ENCODE results near the gene WEE1.
A peak's percentile ranks its signal among the peaks of the same experiment; 100 is the strongest.

The WEE1 gene

GRCh38 chr11:9613830-9614762, 40.6 kb downstream of the WEE1 start:
- POLR2A ChIA-PET, result interaction anchor here (0.6 to 2.2 kb wide), 8 partner anchors 24 to 1137 kb away, joined by 3 to 17 read pairs (median 5); partner anchors contain the start of genes ADM, CTR9, IPO7 and SWAP70
- TF ChIP-seq ZNF114 (tag by site-specific recombination; IDR thresholded peaks at IDR 0.05) (no peak), ZNF10 (tag by site-specific recombination; IDR thresholded peaks at IDR 0.05) (no peak), ZNF610 (tag by site-specific recombination; IDR thresholded peaks at IDR 0.05; ENCODE audit: borderline replicate concordance) (peak; percentile 88), ZNF561 (tag by site-specific recombination; IDR thresholded peaks at IDR 0.05; ENCODE audit: borderline replicate concordance) (peak; percentile 61; the same call in 1 of the 2 replicates), ZNF660 (tag by site-specific recombination; IDR thresholded peaks at IDR 0.05) (peak; percentile 55), ZNF221 (tag by site-specific recombination; IDR thresholded peaks at IDR 0.05; ENCODE audit: borderline replicate concordance) (no peak), GLI4 (tag by site-specific recombination; IDR thresholded peaks at IDR 0.05) (no peak), ZNF585B (tag by site-specific recombination; IDR thresholded peaks at IDR 0.05) (no peak), ZNF629 (tag by site-specific recombination; IDR thresholded peaks at IDR 0.05) (peak; percentile 35; the same call in 1 of the 2 replicates), ZNF560 (tag by site-specific recombination; IDR thresholded peaks at IDR 0.05; ENCODE audit: borderline replicate concordance) (no peak), ZFP3 (tag by site-specific recombination; IDR thresholded peaks at IDR 0.05; ENCODE audit: low read depth) (0 out of 2 replicates have a peak, but pooled peaks have one; percentile 27), ZBTB1 (tag by site-specific recombination; IDR thresholded peaks at IDR 0.05) (no peak), KLF9 (tag by site-specific recombination; IDR thresholded peaks at IDR 0.05; ENCODE audit: low read depth) (peak; percentile 67; the same call in 1 of the 2 replicates), YY1 (tag by site-specific recombination; IDR thresholded peaks at IDR 0.05) (no peak), OSR2 (tag by site-specific recombination; IDR thresholded peaks at IDR 0.05) (peak; percentile 21; the same call in 1 of the 2 replicates), ZXDB (tag by site-specific recombination; IDR thresholded peaks at IDR 0.05) (peak; percentile 82), ZNF239 (tag by site-specific recombination; IDR thresholded peaks at IDR 0.05) (peak; percentile 99), ZFHX2 (tag by site-specific recombination; conservative IDR thresholded peaks at IDR 0.05) (peak; percentile 91), ZBTB10 (tag by site-specific recombination; IDR thresholded peaks at IDR 0.05) (peak; percentile 91), ZSCAN30 (tag by site-specific recombination; IDR thresholded peaks at IDR 0.05) (peak; percentile 80; the same call in 1 of the 2 replicates), KLF8 (tag by site-specific recombination; IDR thresholded peaks at IDR 0.05) (peak; percentile 80; the same call in 1 of the 2 replicates)
- TF ChIP-seq, protein P1, sequence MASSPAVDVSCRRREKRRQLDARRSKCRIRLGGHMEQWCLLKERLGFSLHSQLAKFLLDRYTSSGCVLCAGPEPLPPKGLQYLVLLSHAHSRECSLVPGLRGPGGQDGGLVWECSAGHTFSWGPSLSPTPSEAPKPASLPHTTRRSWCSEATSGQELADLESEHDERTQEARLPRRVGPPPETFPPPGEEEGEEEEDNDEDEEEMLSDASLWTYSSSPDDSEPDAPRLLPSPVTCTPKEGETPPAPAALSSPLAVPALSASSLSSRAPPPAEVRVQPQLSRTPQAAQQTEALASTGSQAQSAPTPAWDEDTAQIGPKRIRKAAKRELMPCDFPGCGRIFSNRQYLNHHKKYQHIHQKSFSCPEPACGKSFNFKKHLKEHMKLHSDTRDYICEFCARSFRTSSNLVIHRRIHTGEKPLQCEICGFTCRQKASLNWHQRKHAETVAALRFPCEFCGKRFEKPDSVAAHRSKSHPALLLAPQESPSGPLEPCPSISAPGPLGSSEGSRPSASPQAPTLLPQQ (tag by site-specific recombination; IDR thresholded peaks at IDR 0.05), result peak; percentile 76
- TF ChIP-seq, protein P2, sequence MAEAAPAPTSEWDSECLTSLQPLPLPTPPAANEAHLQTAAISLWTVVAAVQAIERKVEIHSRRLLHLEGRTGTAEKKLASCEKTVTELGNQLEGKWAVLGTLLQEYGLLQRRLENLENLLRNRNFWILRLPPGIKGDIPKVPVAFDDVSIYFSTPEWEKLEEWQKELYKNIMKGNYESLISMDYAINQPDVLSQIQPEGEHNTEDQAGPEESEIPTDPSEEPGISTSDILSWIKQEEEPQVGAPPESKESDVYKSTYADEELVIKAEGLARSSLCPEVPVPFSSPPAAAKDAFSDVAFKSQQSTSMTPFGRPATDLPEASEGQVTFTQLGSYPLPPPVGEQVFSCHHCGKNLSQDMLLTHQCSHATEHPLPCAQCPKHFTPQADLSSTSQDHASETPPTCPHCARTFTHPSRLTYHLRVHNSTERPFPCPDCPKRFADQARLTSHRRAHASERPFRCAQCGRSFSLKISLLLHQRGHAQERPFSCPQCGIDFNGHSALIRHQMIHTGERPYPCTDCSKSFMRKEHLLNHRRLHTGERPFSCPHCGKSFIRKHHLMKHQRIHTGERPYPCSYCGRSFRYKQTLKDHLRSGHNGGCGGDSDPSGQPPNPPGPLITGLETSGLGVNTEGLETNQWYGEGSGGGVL (tag by site-specific recombination; IDR thresholded peaks at IDR 0.05), result peak; percentile 48; the same call in 1 of the 2 replicates
- TF ChIP-seq, protein P3, sequence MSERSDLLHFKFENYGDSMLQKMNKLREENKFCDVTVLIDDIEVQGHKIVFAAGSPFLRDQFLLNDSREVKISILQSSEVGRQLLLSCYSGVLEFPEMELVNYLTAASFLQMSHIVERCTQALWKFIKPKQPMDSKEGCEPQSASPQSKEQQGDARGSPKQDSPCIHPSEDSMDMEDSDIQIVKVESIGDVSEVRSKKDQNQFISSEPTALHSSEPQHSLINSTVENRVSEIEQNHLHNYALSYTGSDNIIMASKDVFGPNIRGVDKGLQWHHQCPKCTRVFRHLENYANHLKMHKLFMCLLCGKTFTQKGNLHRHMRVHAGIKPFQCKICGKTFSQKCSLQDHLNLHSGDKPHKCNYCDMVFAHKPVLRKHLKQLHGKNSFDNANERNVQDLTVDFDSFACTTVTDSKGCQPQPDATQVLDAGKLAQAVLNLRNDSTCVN (tag by site-specific recombination; optimal IDR thresholded peaks at IDR 0.05), result peak; percentile 97
- TF ChIP-seq, protein P4, sequence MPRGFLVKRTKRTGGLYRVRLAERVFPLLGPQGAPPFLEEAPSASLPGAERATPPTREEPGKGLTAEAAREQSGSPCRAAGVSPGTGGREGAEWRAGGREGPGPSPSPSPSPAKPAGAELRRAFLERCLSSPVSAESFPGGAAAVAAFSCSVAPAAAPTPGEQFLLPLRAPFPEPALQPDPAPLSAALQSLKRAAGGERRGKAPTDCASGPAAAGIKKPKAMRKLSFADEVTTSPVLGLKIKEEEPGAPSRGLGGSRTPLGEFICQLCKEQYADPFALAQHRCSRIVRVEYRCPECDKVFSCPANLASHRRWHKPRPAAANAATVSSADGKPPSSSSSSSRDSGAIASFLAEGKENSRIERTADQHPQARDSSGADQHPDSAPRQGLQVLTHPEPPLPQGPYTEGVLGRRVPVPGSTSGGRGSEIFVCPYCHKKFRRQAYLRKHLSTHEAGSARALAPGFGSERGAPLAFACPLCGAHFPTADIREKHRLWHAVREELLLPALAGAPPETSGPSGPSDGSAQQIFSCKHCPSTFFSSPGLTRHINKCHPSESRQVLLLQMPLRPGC (tag by site-specific recombination; IDR thresholded peaks at IDR 0.05), result 0 out of 2 replicates have a peak, but pooled peaks have one; percentile 29
- TF ChIP-seq, protein P5, sequence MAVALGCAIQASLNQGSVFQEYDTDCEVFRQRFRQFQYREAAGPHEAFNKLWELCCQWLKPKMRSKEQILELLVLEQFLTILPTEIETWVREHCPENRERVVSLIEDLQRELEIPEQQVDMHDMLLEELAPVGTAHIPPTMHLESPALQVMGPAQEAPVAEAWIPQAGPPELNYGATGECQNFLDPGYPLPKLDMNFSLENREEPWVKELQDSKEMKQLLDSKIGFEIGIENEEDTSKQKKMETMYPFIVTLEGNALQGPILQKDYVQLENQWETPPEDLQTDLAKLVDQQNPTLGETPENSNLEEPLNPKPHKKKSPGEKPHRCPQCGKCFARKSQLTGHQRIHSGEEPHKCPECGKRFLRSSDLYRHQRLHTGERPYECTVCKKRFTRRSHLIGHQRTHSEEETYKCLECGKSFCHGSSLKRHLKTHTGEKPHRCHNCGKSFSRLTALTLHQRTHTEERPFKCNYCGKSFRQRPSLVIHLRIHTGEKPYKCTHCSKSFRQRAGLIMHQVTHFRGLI (tag by site-specific recombination; IDR thresholded peaks at IDR 0.05), result peak; percentile 91

More at GRCh38 chr11:9613830-9614762, 40.6 kb downstream of the WEE1 start:
- Histone ChIP-seq H3K4me1 (ENCODE audit: control insufficient read depth, insufficient read depth, low read length) (no peaks in the 10 kb centered on the region), H3K36me3 (ENCODE audit: control insufficient read depth in 2 of 2, insufficient read depth in 1 of 2, low read length in 2 of 2) (no peaks in the 10 kb centered on the region), H3K27ac (ENCODE audit: extremely low read depth, low read depth, low read length) (peak overlapping the region; percentile 61), H3K4me3 (ENCODE audit: low read depth, low read length) (peak overlapping the region; percentile 37), H3K9me3 (ENCODE audit: control insufficient read depth, insufficient read depth, low read depth, low read length) (no peaks in the 10 kb centered on the region)
- CTCF ChIA-PET, result interaction anchor here (0.6 to 3.0 kb wide), 23 partner anchors 10 to 942 kb away, joined by 3 to 18 read pairs (median 5); no protein-coding TSS in a partner anchor

Measured in HEK293 (cell line).